Neural progenitor cell (in vitro differentiated cells): ENCODE data around the gene ZNF267. TPM values are rescaled to one million over a fixed set of nuclear protein-coding genes. Genes with fewer than 3 reads are reported as not detected.
"Not testable (repeated sequence)": the region's sequence is repeated elsewhere in the genome, so short reads cannot be mapped to it uniquely, and the experiment has no call there.

Experiments used
- DNase-seq: peaks from one replicate; pipeline ENCODE4 v3.0.0-alpha.2; 2016; ENCODE audit warnings: low spot score
- H2AFZ ChIP-seq: fragments of 200-600 bp; sonication (generic); replicated peaks from 2 replicates; pipeline ENCODE4 v1.6.1; 2016; ENCODE audit warnings: antibody characterized with exemption
- H3F3A ChIP-seq: fragments of 200-600 bp; sonication (generic); 2 replicates; pipeline ENCODE4 v1.6.1; 2016; ENCODE audit warnings: antibody characterized with exemption, low read depth
- H3K27ac ChIP-seq: fragments of 200-600 bp; sonication (generic); 2 replicates; pipeline ENCODE4 v1.5.1; 2016; ENCODE audit warnings: mild to moderate bottlenecking
- H3K27me3 ChIP-seq: fragments of 200-600 bp; sonication (generic); 2 replicates; pipeline ENCODE4 v1.6.1; 2016; ENCODE audit warnings: mild to moderate bottlenecking, moderate library complexity
- H3K36me3 ChIP-seq: fragments of 200-600 bp; sonication (generic); 2 replicates; pipeline ENCODE4 v1.5.1; 2016
- H3K4me1 ChIP-seq: fragments of 200-600 bp; sonication (generic); 2 replicates; pipeline ENCODE4 v1.6.1; 2016; ENCODE audit warnings: mixed run types
- H3K4me2 ChIP-seq: fragments of 200-600 bp; sonication (generic); 2 replicates; pipeline ENCODE4 v1.6.1; 2016
- H3K4me3 ChIP-seq: fragments of 200-600 bp; sonication (generic); 2 replicates; pipeline ENCODE4 v1.5.1; 2016
- H3K79me2 ChIP-seq: fragments of 200-600 bp; sonication (generic); 2 replicates; pipeline ENCODE4 v1.6.1; 2016; ENCODE audit warnings: low read depth
- H3K9ac ChIP-seq: fragments of 200-600 bp; sonication (generic); 2 replicates; pipeline ENCODE4 v1.6.1; 2016
- H3K9me3 ChIP-seq: fragments of 200-600 bp; sonication (generic); 2 replicates; pipeline ENCODE4 v1.5.1; 2016; ENCODE audit warnings: low read depth
- H4K20me1 ChIP-seq: fragments of 200-600 bp; sonication (generic); 2 replicates; pipeline ENCODE4 v1.6.1; 2016; ENCODE audit warnings: low read depth
- H3K27ac Mint-ChIP-seq: 3 replicates; pipeline ENCODE4 v1.8.0; 2021; ENCODE audit warnings: mixed read lengths
- H3K27me3 Mint-ChIP-seq: 2 replicates; pipeline ENCODE4 v1.8.0; 2022; ENCODE audit warnings: low read depth, mild to moderate bottlenecking, inconsistent platforms, moderate library complexity, mixed read lengths; ENCODE audit not compliant: insufficient read depth
- H3K36me3 Mint-ChIP-seq: 3 replicates; pipeline ENCODE4 v1.8.0; 2021; ENCODE audit warnings: mixed read lengths
- H3K4me1 Mint-ChIP-seq: 3 replicates; pipeline ENCODE4 v1.8.0; 2021; ENCODE audit warnings: mixed read lengths
- H3K4me3 Mint-ChIP-seq: 3 replicates; pipeline ENCODE4 v1.8.0; 2021; ENCODE audit warnings: mild to moderate bottlenecking, moderate library complexity, mixed read lengths
- H3K9me3 Mint-ChIP-seq: 3 replicates; pipeline ENCODE4 v1.8.0; 2020; ENCODE audit warnings: mixed read lengths
- EZH2 ChIP-seq: fragments of 200-600 bp; sonication (generic); IDR thresholded peaks from 2 replicates; pipeline ENCODE4 v1.6.1; 2017; ENCODE audit warnings: antibody characterized with exemption, mild to moderate bottlenecking, moderate library complexity
- EZH2phosphoT487 ChIP-seq: fragments of 200-600 bp; sonication (generic); IDR thresholded peaks from 2 replicates; pipeline ENCODE4 v1.6.1; 2017; ENCODE audit warnings: antibody characterized with exemption
- total RNA-seq: library from RNA; depleted of rRNA; stranded (reverse); fragments of >200 nt; gene quantifications from 2 replicates; pipeline ENCODE4 v1.2.3, GENCODE V29; 2015; ENCODE audit warnings: low replicate concordance
- TF ChIP-seq, protein P1 (sequence below): fragments of 200-600 bp; sonication (generic); IDR thresholded peaks from 2 replicates; pipeline ENCODE4 v1.5.1; 2017; ENCODE audit warnings: antibody characterized with exemption, mild to moderate bottlenecking

Gene ZNF267
- 12.9 and 22.0 TPM in 2 replicates for total RNA-seq

DNA sequence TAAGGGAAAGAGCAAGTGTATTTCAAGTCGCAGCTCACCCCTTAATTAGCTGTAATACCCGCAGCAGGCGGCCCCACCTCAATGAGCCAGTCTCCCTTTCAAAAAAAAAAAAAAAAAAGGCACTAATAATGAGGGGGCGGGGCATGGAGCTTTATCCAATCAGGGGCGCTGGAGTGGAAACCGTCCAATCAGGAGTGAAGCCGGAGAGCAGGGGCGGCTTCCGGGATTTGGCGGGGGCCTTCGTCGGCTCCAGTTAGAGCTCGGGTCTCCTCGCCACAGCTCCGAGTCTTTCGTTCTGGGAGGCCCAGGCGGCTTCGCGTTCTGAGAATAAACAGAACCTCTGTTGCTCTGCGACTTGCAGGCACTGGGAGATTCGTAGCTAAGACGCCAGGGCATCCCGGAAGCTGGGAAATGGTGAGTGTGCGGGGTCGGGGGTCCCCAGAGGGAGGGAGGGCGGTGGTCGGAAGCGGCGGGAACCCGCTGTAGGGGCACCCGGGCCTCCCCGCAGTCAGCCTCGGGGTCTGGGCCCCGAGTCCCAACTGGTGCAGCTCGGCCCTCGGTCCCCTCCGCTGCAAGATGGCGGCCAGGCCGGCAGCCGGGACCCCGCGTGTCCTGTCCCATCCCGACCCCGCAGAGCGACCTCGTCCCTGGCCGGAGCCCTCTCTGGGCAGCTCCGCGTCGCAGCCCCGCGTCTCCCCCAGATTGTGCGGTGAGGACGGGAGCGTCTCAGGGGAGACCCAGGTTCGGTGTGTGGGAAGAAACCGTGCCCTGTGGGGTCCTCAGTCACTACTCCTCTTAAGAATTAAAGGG is at the start of gene ZNF267:
ZNF267 (plus strand) TSS at position 252 of the 810 bp plus-strand sequence; CDS start at position 412, 160 bp downstream.
- peak; percentile 97 for DNase-seq
- H3K79me2 ChIP-seq = peaks cover 47% of the 10 kb centered on the region
- Mint-ChIP-seq H3K36me3 (peaks cover 30% of the 10 kb centered on the region), H3K27me3 (peaks cover 11% of the 10 kb centered on the region), H3K4me1 (peaks cover 10% of the 10 kb centered on the region), H3K9me3 (peaks cover 29% of the 10 kb centered on the region), H3K27ac (peak within 1 kb of the TSS; percentile 87), H3K4me3 (peak within 1 kb of the TSS; percentile 95)
- H3K4me3 ChIP-seq = peak within 1 kb of the TSS; percentile 79
- H3K4me1 ChIP-seq = peaks cover 22% of the 10 kb centered on the region
- H2AFZ ChIP-seq = peak within 1 kb of the TSS; percentile 91
- H3K9me3 ChIP-seq = no peaks in the 10 kb centered on the region
- H3F3A ChIP-seq = peaks cover 5% of the 10 kb centered on the region
- no peak for TF ChIP-seq EZH2phosphoT487
- TF ChIP-seq, protein P1, sequence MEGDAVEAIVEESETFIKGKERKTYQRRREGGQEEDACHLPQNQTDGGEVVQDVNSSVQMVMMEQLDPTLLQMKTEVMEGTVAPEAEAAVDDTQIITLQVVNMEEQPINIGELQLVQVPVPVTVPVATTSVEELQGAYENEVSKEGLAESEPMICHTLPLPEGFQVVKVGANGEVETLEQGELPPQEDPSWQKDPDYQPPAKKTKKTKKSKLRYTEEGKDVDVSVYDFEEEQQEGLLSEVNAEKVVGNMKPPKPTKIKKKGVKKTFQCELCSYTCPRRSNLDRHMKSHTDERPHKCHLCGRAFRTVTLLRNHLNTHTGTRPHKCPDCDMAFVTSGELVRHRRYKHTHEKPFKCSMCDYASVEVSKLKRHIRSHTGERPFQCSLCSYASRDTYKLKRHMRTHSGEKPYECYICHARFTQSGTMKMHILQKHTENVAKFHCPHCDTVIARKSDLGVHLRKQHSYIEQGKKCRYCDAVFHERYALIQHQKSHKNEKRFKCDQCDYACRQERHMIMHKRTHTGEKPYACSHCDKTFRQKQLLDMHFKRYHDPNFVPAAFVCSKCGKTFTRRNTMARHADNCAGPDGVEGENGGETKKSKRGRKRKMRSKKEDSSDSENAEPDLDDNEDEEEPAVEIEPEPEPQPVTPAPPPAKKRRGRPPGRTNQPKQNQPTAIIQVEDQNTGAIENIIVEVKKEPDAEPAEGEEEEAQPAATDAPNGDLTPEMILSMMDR = no peak
- no peak for TF ChIP-seq EZH2
- H3K27ac ChIP-seq = peak within 1 kb of the TSS; percentile 95
- peak within 1 kb of the TSS; percentile 76 for H3K4me2 ChIP-seq
- peaks cover 8% of the 10 kb centered on the region for H3K27me3 ChIP-seq
- H3K9ac ChIP-seq = peak within 1 kb of the TSS; percentile 93
- peaks cover 22% of the 10 kb centered on the region for H4K20me1 ChIP-seq
- H3K36me3 ChIP-seq = no peaks in the 10 kb centered on the region

DNA sequence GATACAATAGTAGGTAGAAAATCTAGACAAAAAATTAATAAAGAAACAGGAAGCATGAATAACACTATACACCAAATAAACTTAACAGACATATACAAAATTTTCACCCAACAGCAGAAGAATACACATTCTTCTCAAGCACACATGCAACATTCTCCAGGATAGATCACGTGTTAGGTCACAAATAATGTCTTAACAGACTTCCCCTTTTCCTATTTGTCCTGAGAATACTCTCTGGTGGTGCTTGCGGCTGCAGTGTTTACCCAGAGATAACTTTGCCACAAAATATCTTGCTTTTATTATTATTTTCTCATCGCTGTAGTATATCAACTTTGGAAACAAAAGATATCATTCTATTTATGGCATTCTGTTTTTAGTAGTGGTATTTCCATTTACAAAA is 40.6 kb upstream of the ZNF267 start:
- Histone ChIP-seq H2AFZ (no peak overlapping the region), H3K9me3 (no peaks in the 10 kb centered on the region), H3K9ac (no peak overlapping the region), H3K27me3 (no peaks in the 10 kb centered on the region), H3K4me3 (no peak overlapping the region), H3K27ac (no peak overlapping the region), H3K79me2 (no peaks in the 10 kb centered on the region), H3K4me2 (no peak overlapping the region), H3F3A (no peaks in the 10 kb centered on the region), H4K20me1 (no peaks in the 10 kb centered on the region), H3K4me1 (no peaks in the 10 kb centered on the region), H3K36me3 (no peaks in the 10 kb centered on the region)
- TF ChIP-seq, protein P1 = no peak
- TF ChIP-seq EZH2 (no peak), EZH2phosphoT487 (no peak)
- H3K4me1 Mint-ChIP-seq = no peaks in the 10 kb centered on the region
- H3K4me3 Mint-ChIP-seq = no peak overlapping the region
- H3K9me3 Mint-ChIP-seq = peaks cover 25% of the 10 kb centered on the region
- no peak for DNase-seq
- no peaks in the 10 kb centered on the region for H3K36me3 Mint-ChIP-seq
- H3K27ac Mint-ChIP-seq = no peak overlapping the region
- H3K27me3 Mint-ChIP-seq = no peaks in the 10 kb centered on the region

DNA sequence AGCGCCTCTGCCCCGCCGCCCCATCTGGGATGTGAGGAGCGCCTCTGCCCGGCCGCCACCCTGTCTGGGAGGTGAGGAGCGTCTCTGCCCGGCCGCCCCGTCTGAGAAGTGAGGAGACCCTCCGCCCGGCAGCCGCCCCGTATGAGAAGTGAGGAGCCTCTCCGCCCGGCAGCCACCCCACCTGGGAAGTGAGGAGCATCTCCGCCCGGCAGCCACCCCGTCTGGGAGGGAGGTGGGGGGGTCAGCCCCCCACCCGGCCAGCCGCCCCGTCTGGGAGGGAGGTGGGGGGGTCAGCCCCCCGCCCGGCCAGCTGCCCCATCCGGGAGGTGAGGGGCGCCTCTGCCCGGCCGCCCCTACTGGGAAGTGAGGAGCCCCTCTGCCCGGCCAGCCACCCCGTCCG is 37.2 kb upstream of the ZNF267 start:
- H3K27me3 Mint-ChIP-seq = not testable (repeated sequence)

DNA sequence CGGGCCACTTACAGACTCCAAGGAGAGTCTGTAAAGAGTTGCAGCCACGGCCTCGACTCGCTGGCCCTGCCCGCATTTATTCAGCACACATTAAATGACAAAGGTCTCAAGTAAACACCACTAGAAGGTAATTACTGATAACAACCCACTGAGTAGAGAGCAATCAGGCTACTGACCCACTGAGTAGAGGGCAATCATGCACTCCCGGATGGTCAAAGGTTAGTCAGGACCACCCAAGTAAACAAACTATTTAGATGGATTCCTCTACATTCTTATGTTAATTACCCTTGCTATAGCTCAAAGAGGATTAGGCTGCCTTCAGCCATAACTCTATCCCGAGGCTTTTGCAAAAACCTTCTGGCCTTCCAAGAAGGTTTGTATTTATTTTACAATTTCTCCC is 30.7 kb upstream of the ZNF267 start:
- DNase-seq = no peak
- H3K4me1 Mint-ChIP-seq = no peaks in the 10 kb centered on the region
- no peaks in the 10 kb centered on the region for H3K27me3 ChIP-seq
- no peaks in the 10 kb centered on the region for H3F3A ChIP-seq
- no peak overlapping the region for H3K27ac ChIP-seq
- H3K27me3 Mint-ChIP-seq = peaks cover 4% of the 10 kb centered on the region
- no peaks in the 10 kb centered on the region for H4K20me1 ChIP-seq
- no peak overlapping the region for H2AFZ ChIP-seq
- H3K4me3 Mint-ChIP-seq = no peak overlapping the region
- peaks cover 24% of the 10 kb centered on the region for H3K9me3 ChIP-seq
- H3K36me3 ChIP-seq = no peaks in the 10 kb centered on the region
- H3K36me3 Mint-ChIP-seq = no peaks in the 10 kb centered on the region
- no peak overlapping the region for H3K4me2 ChIP-seq
- H3K9me3 Mint-ChIP-seq = peaks cover 27% of the 10 kb centered on the region
- no peak overlapping the region for H3K9ac ChIP-seq
- no peak for TF ChIP-seq EZH2
- no peak for TF ChIP-seq EZH2phosphoT487
- TF ChIP-seq, protein P1 = no peak
- no peaks in the 10 kb centered on the region for H3K79me2 ChIP-seq
- H3K4me1 ChIP-seq = no peaks in the 10 kb centered on the region
- no peak overlapping the region for H3K27ac Mint-ChIP-seq
- H3K4me3 ChIP-seq = no peak overlapping the region

More for the DNA sequence above, 37.2 kb upstream of the ZNF267 start:
- H3F3A ChIP-seq, H3K9ac ChIP-seq, H3K4me3 ChIP-seq, H3K36me3 Mint-ChIP-seq, H3K27ac ChIP-seq, H3K4me1 ChIP-seq, H3K27ac Mint-ChIP-seq, H3K36me3 ChIP-seq, H2AFZ ChIP-seq, H3K4me3 Mint-ChIP-seq, DNase-seq, H3K4me2 ChIP-seq, H3K27me3 ChIP-seq, H3K79me2 ChIP-seq, H4K20me1 ChIP-seq, H3K4me1 Mint-ChIP-seq: not testable (repeated sequence)
- peaks cover 17% of the 10 kb centered on the region for H3K9me3 ChIP-seq
- peaks cover 33% of the 10 kb centered on the region for H3K9me3 Mint-ChIP-seq

DNA sequence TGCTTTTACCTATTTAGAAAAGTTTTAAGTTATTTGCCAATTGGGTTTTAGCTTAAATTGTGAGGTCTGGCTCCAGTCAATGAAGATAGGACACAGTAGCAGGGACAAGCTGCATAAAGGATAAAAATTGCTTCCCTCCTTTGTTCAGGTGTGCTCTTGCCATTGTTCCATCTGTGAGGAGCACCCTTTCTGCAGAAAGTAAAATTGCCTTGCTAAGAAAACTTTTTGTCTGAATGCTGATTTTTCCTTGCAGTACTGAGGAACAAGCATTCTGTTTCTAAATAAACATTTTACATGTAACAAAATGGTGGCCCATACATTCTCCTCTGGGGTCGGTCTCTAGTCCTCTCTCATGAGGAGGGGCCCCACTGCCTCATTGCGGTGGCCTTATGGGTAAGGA is 25.0 kb upstream of the ZNF267 start:
- H3K9ac ChIP-seq, H3K9me3 ChIP-seq, H3K27ac Mint-ChIP-seq, H3K79me2 ChIP-seq, H3K4me3 ChIP-seq, H3K4me1 Mint-ChIP-seq, H3K27me3 ChIP-seq, H3K36me3 ChIP-seq, H3K4me3 Mint-ChIP-seq, H4K20me1 ChIP-seq, H3K27ac ChIP-seq, H3K4me1 ChIP-seq, H3K36me3 Mint-ChIP-seq, DNase-seq, H3K4me2 ChIP-seq, H3K27me3 Mint-ChIP-seq, H3F3A ChIP-seq, H2AFZ ChIP-seq: not testable (repeated sequence)
- H3K9me3 Mint-ChIP-seq = peaks cover 38% of the 10 kb centered on the region
